Mucosa of gallbladder (tissue), 1 donor: Measurements from ENCODE around the gene GSTM4. TPM values are rescaled to one million over a fixed set of nuclear protein-coding genes. Genes with fewer than 3 reads are reported as not detected.

Experiments used
- DNase-seq: peaks from one replicate; pipeline ENCODE4 v3.0.0-alpha.2; 2020; ENCODE audit warnings: low spot score
- total RNA-seq: library from RNA; stranded (reverse); gene quantifications from one replicate; pipeline ENCODE4 v1.2.1, GENCODE V29; 2021
- donor health status: DM: no; HTN: no; CAD: no.

The GSTM4 gene
- total RNA-seq: 44.1 TPM

DNA sequence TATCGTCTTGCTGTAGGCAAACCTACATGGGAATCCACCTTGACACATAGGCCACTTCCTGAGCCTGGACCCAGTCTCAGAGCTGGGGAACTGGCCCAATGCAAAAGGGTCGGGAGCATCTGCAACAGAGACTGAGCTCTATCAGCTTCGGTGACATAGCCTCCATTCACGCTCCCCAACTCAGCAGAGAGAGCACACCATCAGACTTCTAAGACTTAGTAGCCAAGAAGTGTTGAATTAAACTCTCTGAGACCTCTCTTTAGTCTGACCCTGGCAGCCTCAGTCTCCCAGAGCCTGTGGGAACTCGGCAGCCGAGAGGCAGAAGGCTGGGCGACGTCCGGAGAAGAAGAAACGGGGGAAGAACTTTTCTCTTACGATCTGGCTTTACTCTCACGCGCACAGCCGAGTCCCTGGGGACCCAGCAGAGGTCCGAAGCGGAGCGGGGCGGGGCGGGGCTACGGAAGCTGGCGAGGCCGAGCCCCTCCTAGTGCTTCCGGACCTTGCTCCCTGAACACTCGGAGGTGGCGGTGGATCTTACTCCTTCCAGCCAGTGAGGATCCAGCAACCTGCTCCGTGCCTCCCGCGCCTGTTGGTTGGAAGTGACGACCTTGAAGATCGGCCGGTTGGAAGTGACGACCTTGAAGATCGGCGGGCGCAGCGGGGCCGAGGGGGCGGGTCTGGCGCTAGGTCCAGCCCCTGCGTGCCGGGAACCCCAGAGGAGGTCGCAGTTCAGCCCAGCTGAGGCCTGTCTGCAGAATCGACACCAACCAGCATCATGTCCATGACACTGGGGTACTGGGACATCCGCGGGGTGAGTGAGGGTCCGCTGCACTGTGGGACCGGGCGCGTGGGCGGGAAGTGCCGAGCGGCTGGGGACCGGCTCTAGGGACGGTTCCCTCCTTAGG is at the start of gene GSTM4:
Gene GSTM4, plus strand, starts transcription at position 485 of the 905 bp plus-strand sequence. Its CDS starts 291 bp downstream, at position 776.
- peak; percentile 87 for DNase-seq

DNA sequence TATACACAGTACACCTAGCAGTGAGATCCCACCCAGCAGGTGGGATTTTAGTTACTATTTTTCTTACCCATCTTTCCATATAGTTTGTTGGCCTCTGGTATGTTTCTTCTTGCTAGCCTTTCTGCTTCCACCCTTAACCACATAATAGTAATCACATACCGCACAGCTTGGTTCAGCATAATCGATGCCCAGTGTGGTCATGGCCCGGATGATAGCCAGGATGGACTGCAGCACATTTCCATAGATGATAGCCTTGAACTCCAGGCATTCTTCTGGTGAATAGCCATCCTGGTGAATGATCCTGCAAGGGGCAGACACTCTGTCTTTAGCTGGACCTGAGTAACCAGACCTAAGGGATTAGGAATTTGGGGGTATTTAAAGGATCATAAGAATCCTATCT is 46.0 kb upstream of the GSTM4 start:
- no peak for DNase-seq

DNA sequence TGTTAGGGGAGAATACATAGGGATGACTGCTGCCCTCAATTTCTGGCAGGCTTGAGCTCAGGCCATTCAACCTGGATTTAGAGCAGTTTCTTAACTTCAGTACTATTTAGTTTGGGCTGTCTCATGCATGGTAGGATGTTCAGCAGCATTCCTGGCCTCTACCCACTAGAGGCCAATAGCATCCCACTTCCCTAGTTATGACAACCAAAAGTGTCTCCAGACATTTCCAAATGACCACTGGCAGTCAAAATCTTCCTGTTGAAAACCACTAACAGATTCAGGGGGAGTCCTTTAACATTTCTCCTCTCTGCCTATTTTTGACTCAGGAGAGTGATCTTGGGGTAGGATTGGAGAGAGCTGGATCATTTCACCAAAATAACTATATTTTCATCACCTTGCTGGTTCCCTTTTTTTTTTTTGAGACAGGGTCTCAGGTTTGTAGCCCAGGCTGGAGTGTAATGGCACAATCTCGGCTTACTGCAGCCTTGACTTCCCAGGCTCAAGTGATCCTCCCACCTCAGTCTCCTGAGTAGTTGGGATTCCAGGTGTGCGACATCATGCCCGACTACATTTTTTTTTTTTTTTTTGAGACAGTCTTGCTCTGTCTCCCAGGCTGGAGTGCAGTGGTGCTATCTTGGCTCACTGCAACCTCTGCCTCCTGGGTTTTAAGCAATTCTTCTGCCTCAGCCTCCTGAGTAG is 45.1 kb upstream of the GSTM4 start:
- no peak for DNase-seq

DNA sequence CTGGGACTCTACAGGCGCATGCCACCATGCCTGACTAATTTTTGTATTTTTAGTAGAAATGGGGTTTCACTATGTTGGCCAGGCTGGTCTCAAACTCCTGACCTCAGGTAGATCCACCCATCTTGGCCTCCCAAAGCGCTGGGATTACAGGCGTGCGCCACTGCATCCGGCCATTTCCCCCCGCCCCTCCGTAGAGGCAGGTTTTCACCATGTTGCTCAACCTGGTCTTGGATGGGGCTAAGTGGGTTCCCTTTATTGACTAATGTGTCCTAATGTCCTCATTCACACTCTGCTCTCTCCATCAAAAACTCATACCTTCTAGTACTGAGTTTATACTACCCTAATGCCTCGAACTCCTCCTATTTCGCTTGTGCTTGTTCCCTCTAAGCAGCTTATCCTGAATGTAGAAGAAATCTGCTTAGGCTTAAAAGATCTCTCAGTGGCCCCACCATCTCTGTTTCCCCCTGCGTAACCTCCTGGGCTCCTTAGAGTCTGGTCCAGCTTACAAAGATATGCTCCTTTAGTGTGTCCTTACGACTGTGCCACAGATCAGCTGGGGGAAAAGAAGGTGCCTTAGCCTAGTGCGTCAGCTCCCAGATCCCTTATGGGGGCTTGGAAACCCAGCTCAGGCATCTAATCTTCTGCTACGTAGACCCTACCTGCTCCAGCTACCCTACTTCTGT is 44.5 kb upstream of the GSTM4 start:
- no peak for DNase-seq

DNA sequence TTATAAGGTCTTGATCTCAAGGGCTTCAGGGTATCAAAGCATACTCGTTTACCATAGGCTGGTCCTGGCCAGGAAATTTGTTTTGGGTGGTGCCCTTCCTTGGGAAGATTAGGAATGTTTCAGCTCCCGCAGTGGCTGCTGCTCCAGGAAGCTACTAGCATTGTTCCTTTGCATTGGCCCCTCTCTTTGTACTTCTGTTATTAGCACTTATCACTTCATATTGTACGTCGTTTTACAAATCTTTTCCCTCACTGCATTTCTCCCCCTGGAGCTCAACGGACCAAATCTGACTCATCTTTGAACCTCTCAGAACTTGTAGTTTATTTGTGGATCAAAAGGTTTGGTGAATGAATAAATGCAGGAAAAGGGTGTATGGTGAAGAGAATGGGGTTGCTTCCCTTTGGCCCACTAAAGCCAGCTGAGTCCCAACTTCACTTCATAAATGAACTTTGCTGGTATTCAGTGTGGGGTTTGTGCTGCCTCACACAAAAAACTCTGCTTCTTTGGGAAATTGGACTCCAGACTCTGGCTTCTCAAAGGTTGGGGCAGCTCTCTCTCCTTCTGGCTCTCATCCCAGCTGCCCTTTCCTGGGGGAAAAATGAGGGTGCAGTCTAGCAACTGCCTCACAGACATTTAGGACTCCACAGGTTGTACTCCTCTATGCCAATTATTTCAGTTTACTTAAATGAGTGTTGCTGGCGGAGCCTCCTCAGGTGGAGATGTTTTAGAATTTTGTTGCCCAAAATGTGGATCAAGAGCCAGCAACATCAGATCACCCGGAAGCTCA is 42.3 kb upstream of the GSTM4 start:
- no peak for DNase-seq

DNA sequence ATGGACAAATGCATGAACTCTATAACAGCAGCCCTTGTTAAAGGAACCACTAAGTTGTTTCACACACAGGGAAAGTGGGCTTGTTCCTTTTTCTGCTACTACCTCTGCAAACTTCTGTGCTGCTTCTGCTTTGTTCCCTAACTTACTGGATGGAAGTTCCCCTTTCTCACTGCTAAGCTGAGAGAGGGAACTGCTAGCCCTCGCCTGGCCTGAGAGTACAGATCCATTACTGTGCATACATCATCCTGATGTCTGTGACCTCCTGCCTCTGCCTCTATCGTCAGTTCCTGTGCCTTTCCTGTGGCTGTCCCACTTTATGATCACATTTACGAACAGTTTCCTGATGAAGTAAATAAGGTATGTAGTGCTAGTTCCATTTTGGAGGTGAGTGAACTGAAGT is 40.0 kb upstream of the GSTM4 start:
- no peak for DNase-seq

DNA sequence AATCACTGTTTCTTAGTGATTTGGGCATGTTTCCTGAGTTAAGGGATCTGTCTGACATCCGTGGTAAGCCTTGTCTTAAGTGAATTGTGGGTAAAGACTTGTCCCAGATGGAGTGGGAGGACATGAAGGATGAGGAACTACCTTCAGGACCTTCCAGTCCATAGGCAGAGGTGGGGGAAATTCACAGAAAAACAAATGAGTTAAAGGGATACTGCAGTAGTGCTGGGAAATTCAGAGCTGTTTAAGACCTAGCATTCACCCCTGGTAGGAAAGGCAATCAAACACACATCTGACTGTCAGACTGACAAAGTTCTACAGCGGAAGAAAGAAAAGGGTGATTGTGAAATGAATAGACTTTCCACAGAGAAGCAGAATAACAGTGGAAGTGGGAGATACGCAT is 39.5 kb upstream of the GSTM4 start:
- no peak for DNase-seq

DNA sequence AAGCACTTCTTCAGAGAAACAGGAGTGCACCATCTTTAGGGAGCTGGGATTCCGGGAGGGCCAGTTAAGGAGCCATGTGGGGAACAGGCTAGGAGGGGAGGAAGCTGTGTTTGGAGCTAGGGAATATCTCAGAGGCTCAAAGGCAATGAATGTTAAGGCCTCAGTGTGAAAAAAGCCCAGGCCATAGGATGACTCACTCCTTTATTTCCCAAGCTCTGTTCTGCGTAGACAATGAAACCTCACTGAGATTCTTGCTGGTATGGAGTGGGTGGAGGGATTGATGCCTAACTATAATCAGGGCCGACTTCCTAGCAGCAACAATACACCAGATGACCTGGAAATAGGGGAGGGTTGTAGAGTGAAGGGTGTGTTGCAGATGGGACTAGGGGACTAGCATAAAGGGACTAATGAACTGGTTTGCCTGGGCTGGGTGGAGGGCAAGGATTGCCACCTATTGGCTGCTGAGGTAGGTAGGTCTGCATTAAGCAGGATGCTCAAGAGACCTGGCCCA is 38.6 kb upstream of the GSTM4 start:
- DNase-seq: no peak

DNA sequence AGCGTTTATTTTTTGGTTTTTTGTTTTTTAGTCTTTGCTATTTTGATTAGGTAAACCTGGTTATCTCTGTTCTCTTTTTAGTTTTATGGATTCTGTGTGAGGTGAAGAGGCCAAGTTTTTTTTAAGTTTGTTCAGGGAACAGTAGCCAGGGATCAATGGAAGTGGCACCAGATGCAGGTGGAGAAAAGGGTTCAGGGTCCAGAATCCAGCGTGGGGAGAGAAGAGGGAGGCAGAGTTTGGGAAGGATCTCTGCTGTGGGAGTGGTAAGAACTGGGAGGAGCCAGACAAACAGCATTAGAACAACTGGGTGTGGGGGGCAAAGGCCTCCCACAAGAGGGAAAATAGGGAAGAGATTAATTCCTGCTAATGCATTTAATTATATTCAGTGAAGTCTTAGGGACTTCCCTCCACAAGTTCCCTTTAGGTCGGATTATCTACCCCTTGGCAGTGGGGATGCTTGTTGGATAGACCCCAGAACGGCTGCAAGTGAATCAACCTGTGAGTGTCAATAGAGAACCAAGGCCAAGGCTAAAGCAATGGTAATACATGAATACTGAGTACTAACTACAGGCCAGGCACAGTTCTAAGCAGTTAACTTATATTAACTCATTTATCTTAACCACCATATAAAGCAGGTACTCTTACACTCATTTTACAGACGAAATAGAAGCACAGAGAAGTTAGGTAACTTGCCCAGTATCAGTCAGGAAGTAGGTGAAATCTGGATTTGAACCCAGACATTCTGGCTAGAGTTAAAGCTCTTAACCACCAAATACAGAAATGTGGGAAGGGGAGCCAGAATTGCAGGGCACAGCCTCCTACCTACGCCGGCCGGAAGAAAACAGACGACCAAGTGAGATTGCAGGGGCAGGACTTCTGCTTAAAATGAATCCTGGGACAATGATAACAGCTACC is 37.0 kb upstream of the GSTM4 start:
- DNase-seq: peak; percentile 78

DNA sequence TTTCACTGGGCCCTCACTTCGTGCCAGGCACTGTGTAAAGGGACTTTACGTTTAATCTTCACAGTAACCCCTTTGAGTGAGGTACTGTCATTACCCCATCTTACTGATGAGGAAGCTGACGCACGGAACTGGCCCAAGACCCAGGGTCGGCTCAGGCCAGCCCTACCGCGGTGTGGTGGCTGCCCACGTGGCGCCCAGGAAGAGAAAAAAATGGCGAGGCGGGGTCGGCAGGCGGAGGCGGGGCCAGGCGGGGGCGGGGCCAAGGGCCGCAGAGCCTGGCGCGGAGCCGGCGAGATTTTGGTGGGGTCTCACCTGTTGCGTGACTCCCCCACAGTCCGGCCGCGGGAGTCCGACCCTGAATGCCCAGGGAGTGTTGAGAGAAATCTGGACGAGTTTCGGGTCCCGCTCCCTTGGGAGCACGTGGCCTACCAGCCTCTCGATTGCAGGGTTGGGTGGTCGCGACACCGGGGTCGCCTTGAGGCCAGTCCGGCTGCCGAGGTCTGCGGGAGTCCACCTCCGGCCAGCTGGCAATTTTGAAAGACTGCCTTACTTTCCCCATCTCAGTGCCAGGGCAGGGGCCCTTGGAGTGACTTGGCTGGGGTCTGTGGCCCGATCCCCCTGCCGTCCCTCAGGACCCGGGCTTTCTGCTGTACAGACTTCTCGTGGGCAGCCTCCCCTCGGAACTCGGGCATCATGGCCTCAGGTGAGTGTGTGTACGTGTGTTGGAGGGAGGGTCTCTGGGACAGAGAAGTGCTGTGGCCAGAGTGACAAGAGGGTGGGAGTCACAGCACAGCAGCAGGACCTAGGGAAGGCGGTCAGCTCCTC is 36.1 kb upstream of the GSTM4 start, which contains the start of the genes AMPD2 and GNAT2:
Gene AMPD2, plus strand, starts transcription at position 262 of the 825 bp plus-strand sequence. CDS start 1,339 bp downstream, outside the sequence.
Gene GNAT2, minus strand, starts transcription at position 41 of the 825 bp plus-strand sequence. CDS start 6,746 bp downstream, outside the sequence.
- peak; percentile 79 for DNase-seq

DNA sequence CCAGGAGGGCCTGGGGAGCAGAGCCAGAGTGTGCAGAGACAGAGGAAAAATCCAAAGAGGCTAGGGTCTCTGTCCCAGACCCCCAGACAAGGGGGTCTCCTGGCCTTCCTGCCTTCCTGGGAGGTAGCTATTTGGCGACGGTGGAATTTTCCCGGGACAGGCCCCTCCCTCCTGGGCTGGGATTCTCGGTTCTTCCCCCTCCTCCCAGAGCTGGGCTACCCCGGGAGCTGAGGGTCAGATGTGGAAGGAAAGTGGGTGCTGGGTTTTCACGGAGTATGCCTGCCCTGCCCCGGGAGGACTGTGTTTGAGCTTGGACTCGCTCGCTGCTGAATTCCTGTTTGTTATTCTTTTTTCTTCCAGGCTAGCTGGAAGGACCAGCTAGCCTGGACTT is 35.5 kb upstream of the GSTM4 start:
- no peak for DNase-seq

DNA sequence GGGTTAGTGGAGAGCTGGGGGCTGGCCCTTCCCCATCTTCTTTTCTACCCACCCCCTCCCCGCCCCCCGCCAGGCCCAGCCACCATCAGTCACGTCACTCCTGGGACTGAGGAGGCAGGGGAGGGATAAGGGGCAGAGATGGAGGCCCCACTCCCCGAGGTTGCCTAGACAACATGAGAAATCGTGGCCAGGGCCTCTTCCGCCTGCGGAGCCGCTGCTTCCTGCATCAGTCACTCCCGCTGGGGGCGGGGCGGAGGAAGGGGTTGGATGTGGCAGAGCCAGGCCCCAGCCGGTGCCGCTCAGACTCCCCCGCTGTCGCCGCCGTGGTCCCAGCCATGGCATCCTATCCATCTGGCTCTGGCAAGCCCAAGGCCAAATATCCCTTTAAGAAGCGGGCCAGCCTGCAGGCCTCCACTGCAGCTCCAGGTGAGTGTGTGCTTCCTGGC is 35.0 kb upstream of the GSTM4 start:
- DNase-seq: peak; percentile 93

DNA sequence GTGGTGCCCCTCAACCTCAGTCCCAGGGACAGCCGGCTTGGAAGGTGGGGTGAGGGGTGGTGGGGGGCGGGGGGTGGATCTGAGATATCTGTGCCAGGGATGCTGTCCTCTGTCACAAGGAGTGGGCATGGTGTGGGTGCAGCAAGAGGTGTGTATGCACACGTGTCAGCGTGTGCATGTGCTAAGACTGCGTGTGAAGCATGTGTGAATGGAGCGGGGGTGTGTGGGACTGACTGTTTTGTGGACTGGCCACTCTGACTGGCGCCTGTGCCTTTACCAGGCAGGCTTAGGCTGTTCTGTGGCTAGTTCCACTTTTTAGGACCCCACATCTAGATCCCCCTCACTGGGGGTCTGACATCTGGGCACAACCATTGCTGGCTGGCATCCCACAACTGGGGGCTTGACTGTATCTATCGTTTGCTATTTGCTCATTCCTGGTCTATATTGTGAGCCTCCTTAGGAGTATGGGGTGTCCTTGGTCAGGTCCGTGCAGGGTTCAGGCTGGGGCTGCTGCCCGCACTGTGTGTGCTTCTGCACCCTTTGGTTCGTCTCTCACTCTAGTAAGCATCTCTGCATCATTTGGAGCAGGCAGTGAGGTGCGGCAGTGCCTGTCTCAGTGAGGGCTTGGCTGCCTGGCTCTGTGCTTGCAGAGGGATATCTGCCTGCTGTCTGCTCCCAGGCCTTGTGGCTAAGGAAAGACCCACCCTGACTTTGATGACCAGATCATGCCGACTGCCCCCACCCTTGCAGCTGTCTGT is 34.3 kb upstream of the GSTM4 start:
- DNase-seq: no peak

DNA sequence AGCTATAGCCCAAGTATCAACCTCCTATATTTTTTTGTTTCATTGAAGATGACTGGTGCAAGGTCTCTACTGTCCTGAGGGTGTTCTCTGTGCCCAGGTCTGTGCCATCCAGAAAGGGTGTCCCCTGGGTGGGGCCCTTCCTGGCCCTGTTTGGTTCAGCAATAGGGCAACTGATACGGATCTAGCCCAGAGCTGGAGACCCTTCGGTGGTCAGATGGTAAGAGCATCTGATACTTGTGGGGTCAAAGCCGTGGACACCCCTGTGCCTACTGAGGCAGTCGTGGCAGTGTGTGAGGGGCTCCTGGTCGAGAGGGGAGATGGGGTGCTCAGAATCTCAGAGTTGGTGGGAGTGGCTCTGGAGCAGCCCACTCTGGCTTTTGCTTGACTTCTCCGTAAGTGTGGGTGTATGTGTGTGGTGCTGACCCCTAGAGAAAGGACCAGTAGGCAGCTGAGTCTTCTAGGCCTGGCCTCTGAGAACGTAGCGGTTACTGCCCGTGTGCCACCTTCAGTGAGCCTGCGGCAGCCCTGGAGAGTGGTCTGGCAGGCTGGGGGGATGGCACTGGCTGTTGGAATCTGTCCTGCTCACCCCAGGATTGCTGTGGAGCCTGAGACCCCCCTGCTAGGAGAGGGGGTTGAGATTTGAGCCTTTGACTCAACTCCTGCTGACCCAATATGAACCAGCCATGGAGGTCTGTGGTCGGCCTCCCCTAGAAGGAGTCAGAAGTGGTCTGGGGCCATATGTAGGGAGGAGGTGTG is 33.6 kb upstream of the GSTM4 start:
- DNase-seq: no peak

DNA sequence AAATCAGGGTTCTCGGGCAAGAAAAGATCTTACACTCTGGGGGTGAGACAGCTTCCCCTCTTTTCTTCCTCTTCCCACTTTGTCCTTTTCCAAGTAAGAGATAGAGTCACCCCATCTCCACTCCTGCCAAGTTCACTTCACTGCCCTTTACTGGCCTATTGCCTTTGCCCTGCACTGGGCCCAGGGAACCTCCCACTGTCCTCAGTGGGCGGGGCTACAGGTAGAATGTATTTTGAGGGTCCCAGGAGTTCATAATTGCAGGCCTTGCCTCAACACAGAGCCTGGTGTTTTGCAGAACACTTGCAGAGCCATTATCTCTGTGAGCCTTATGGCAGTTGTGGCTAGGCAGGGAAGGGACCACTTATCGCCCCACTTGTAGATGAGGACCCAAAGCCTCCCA is 33.0 kb upstream of the GSTM4 start:
- no peak for DNase-seq

DNA sequence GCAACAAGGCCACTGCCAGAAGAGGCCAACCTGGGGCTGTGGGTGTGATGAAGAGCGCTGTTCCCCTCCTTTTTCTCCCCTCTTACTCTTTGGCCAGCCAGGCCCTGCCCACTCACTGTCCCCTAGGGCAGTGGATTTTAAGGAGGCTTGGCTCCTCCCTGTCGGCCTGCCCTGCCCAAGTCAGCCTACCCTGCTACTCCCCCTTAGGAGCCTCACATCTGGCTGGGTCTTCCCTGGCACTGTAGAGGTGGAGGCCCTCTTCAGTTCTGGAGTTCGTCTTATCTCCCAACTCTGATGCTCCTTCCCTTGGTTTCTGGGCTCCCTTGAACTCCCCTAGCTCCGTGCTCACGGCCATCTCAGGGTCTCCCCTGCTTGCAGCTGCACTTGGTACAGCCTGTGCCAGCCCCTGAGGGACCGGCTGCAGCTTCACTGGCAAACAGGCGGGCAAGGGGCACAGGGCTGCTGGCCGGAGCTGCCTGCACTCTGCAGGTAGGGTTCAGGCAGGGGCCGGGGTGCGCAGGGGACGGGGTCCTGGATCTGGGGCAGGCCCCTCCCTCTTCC is 32.2 kb upstream of the GSTM4 start:
- DNase-seq: no peak
